Measurements from ENCODE around the gene PTPN6.

PTPN6 gene

GRCh38 chr12:6952121-6952862 lies 1.1 kb downstream of the PTPN6 start:
- FAIRE-seq: no peak
- no peak for DNase-seq (ENCODE audit: insufficient read length, low spot score)
- no peak for TF ChIP-seq POLR2A (IDR thresholded peaks at IDR 0.05; ENCODE audit: low read depth, low read length)

GRCh38 chr12:6952863-6953441 lies 1.8 kb downstream of the PTPN6 start:
- DNase-seq (ENCODE audit: insufficient read length, low spot score) (no peak), FAIRE-seq (no peak)
- no peak for TF ChIP-seq POLR2A (IDR thresholded peaks at IDR 0.05; ENCODE audit: low read depth, low read length)

- DNase-seq (ENCODE audit: insufficient read length, low spot score) (no peak), FAIRE-seq (no peak)
- TF ChIP-seq POLR2A (IDR thresholded peaks at IDR 0.05; ENCODE audit: low read depth, low read length): no peak
Observed at GRCh38 chr12:6953442-6954315, 2.5 kb downstream of the PTPN6 start.

GRCh38 chr12:6954316-6955107 lies 3.4 kb downstream of the PTPN6 start:
- no peak for DNase-seq (ENCODE audit: insufficient read length, low spot score)
- TF ChIP-seq POLR2A (IDR thresholded peaks at IDR 0.05; ENCODE audit: low read depth, low read length): no peak
- FAIRE-seq: no peak

- DNase-seq (ENCODE audit: insufficient read length, low spot score) (no peak), FAIRE-seq (no peak)
- TF ChIP-seq POLR2A (IDR thresholded peaks at IDR 0.05; ENCODE audit: low read depth, low read length): no peak
Observed at GRCh38 chr12:6955108-6956020, 4.2 kb downstream of the PTPN6 start.

GRCh38 chr12:6956021-6956727 lies 5.0 kb downstream of the PTPN6 start:
- DNase-seq (ENCODE audit: insufficient read length, low spot score) (no peak), FAIRE-seq (no peak)
- TF ChIP-seq POLR2A (IDR thresholded peaks at IDR 0.05; ENCODE audit: low read depth, low read length): no peak

- FAIRE-seq: no peak
- DNase-seq (ENCODE audit: insufficient read length, low spot score): no peak
- TF ChIP-seq POLR2A (IDR thresholded peaks at IDR 0.05; ENCODE audit: low read depth, low read length): no peak
Observed at GRCh38 chr12:6957151-6957701, 6.1 kb downstream of the PTPN6 start.

GRCh38 chr12:6957741-6958608 lies 6.8 kb downstream of the PTPN6 start:
- FAIRE-seq: no peak
- no peak for DNase-seq (ENCODE audit: insufficient read length, low spot score)
- no peak for TF ChIP-seq POLR2A (IDR thresholded peaks at IDR 0.05; ENCODE audit: low read depth, low read length)

- DNase-seq (ENCODE audit: insufficient read length, low spot score) (no peak), FAIRE-seq (no peak)
- TF ChIP-seq POLR2A (IDR thresholded peaks at IDR 0.05; ENCODE audit: low read depth, low read length): no peak
Observed at GRCh38 chr12:6958609-6959057, 7.5 kb downstream of the PTPN6 start.

- no peak for TF ChIP-seq POLR2A (IDR thresholded peaks at IDR 0.05; ENCODE audit: low read depth, low read length)
- no peak for FAIRE-seq
- DNase-seq (ENCODE audit: insufficient read length, low spot score): no peak
Observed at GRCh38 chr12:6959058-6959804, 8.1 kb downstream of the PTPN6 start.
